SK-N-SH treated with all-trans-retinoic acid at 6 μM for 48 hours (cell line): ENCODE measurements around the gene DIP2B.
A peak's percentile ranks its signal among the peaks of the same experiment; 100 is the strongest.

Source experiments
- ATAC-seq: fragments of 200-7000 bp; cut with Tn5 transposase; 3 replicates; pipeline ENCODE4 v1.9.1; 2020; ENCODE audit warnings: mild to moderate bottlenecking, moderate library complexity
- BACH2 ChIP-seq: fragments of 250-450 bp; sonication (Bioruptor Pico); IDR thresholded peaks from 2 replicates; pipeline ENCODE4 v1.9.0; 2021; ENCODE audit warnings: mild to moderate bottlenecking, borderline replicate concordance
- CREB5 ChIP-seq: fragments of 250-450 bp; sonication (Bioruptor Pico); IDR thresholded peaks from 2 replicates; pipeline ENCODE4 v1.5.1; 2020; ENCODE audit warnings: low read depth, mild to moderate bottlenecking, moderate library complexity
- CSRNP3 ChIP-seq: fragments of 250-450 bp; sonication (Bioruptor Pico); IDR thresholded peaks from 2 replicates; pipeline ENCODE4 v1.5.1; 2021; ENCODE audit warnings: mild to moderate bottlenecking, moderate library complexity
- ESRRG ChIP-seq: fragments of 250-450 bp; sonication (Bioruptor Pico); IDR thresholded peaks from 2 replicates; pipeline ENCODE4 v1.6.1; 2021; ENCODE audit warnings: mild to moderate bottlenecking
- GLIS3 ChIP-seq: fragments of 250-450 bp; sonication (Bioruptor Pico); IDR thresholded peaks from 2 replicates; pipeline ENCODE4 v1.5.0; 2020; ENCODE audit warnings: mild to moderate bottlenecking, moderate library complexity
- ISL1 ChIP-seq: fragments of 250-450 bp; sonication (Bioruptor Pico); IDR thresholded peaks from 2 replicates; pipeline ENCODE4 v2.1.2; 2022; ENCODE audit warnings: mild to moderate bottlenecking, moderate library complexity
- OSR1 ChIP-seq: fragments of 250-450 bp; sonication (Bioruptor Pico); IDR thresholded peaks from 2 replicates; pipeline ENCODE4 v1.8.0; 2022; ENCODE audit warnings: moderate library complexity, mild to moderate bottlenecking, inconsistent platforms
- POU6F1 ChIP-seq: fragments of 250-450 bp; sonication (Bioruptor Pico); IDR thresholded peaks from 2 replicates; pipeline ENCODE4 v1.8.0; 2021; ENCODE audit warnings: low read depth, mild to moderate bottlenecking, moderate library complexity, borderline replicate concordance
- RARB ChIP-seq: fragments of 250-450 bp; sonication (Bioruptor Pico); IDR thresholded peaks from 2 replicates; pipeline ENCODE4 v1.8.0; 2021; ENCODE audit warnings: mild to moderate bottlenecking, moderate library complexity
- SNAI2 ChIP-seq: fragments of 250-450 bp; sonication (Bioruptor Pico); IDR thresholded peaks from 2 replicates; pipeline ENCODE4 v1.5.0; 2020; ENCODE audit warnings: mild to moderate bottlenecking, moderate library complexity
- TCF4 ChIP-seq: fragments of 250-450 bp; sonication (Bioruptor Pico); IDR thresholded peaks from 2 replicates; pipeline ENCODE4 v1.8.0; 2021; ENCODE audit warnings: mild to moderate bottlenecking, moderate library complexity, borderline replicate concordance
- TSHZ2 ChIP-seq: fragments of 250-450 bp; sonication (Bioruptor Pico); IDR thresholded peaks from 2 replicates; pipeline ENCODE4 v1.5.0; 2020; ENCODE audit warnings: mild to moderate bottlenecking, moderate library complexity
- ZC3H10 ChIP-seq: fragments of 250-450 bp; sonication (Bioruptor Pico); IDR thresholded peaks from 2 replicates; pipeline ENCODE4 v1.5.1; 2021; ENCODE audit warnings: mild to moderate bottlenecking, moderate library complexity
- ZFP3 ChIP-seq: fragments of 250-450 bp; sonication (Bioruptor Pico); IDR thresholded peaks from 2 replicates; pipeline ENCODE4 v1.5.0; 2020; ENCODE audit warnings: mild to moderate bottlenecking, moderate library complexity
- ZNF565 ChIP-seq: fragments of 450-650 bp; formaldehyde crosslinking; conservative IDR thresholded peaks from 2 replicates; pipeline ENCODE4 v1.5.0; 2020; ENCODE audit warnings: low read depth, mild to moderate bottlenecking, moderate library complexity
- ZNF70 ChIP-seq: fragments of 450-650 bp; formaldehyde crosslinking; IDR thresholded peaks from 2 replicates; pipeline ENCODE4 v1.5.0; 2020; ENCODE audit warnings: mild to moderate bottlenecking, moderate library complexity
- ZNF8 ChIP-seq: fragments of 450-650 bp; formaldehyde crosslinking; IDR thresholded peaks from 2 replicates; pipeline ENCODE4 v1.5.0; 2020; ENCODE audit warnings: mild to moderate bottlenecking, moderate library complexity

The DIP2B gene

GRCh38 chr12:50620978-50621360 lies 116.2 kb downstream of the DIP2B start:
- peak; percentile 15 for ATAC-seq

GRCh38 chr12:50621399-50622300 lies 116.9 kb downstream of the DIP2B start:
- TF ChIP-seq POU6F1 (CRISPR knock-in tag) (no peak), TCF4 (CRISPR knock-in tag) (no peak)
- ATAC-seq, result no peak

More at GRCh38 chr12:50620978-50621360, 116.2 kb downstream of the DIP2B start:
- no peak for TF ChIP-seq ZNF565 (CRISPR knock-in tag)
- no peak for TF ChIP-seq GLIS3 (CRISPR knock-in tag)
- TF ChIP-seq BACH2 (CRISPR knock-in tag), result no peak
- no peak for TF ChIP-seq ZNF8
- no peak for TF ChIP-seq TSHZ2 (CRISPR knock-in tag)
- no peak for TF ChIP-seq OSR1
- TF ChIP-seq SNAI2, result no peak
- TF ChIP-seq CREB5 (CRISPR knock-in tag), result no peak

- TF ChIP-seq ZC3H10 (CRISPR knock-in tag) (no peak), ZNF8 (no peak), ZNF70 (CRISPR knock-in tag) (no peak), ESRRG (CRISPR knock-in tag) (no peak), OSR1 (no peak), CREB5 (CRISPR knock-in tag) (no peak), CSRNP3 (no peak)
- no peak for ATAC-seq
These were observed 120.5 kb downstream of the DIP2B start for GRCh38 chr12:50625029-50625925.

- no peak for ATAC-seq
- TF ChIP-seq ZNF70 (CRISPR knock-in tag) (no peak), POU6F1 (CRISPR knock-in tag) (no peak), CREB5 (CRISPR knock-in tag) (no peak), ISL1 (CRISPR knock-in tag) (no peak), ZNF8 (no peak), GLIS3 (CRISPR knock-in tag) (no peak), ESRRG (CRISPR knock-in tag) (no peak), SNAI2 (no peak), ZFP3 (CRISPR knock-in tag) (no peak), RARB (no peak), BACH2 (CRISPR knock-in tag) (no peak)
These were observed 121.2 kb downstream of the DIP2B start for GRCh38 chr12:50626026-50626425.
